Measurements from ENCODE around the gene CLEC4M.
"Not testable (repeated sequence)": the region's sequence is repeated elsewhere in the genome, so short reads cannot be mapped to it uniquely, and the experiment has no call there.

Gene CLEC4M

DNA sequence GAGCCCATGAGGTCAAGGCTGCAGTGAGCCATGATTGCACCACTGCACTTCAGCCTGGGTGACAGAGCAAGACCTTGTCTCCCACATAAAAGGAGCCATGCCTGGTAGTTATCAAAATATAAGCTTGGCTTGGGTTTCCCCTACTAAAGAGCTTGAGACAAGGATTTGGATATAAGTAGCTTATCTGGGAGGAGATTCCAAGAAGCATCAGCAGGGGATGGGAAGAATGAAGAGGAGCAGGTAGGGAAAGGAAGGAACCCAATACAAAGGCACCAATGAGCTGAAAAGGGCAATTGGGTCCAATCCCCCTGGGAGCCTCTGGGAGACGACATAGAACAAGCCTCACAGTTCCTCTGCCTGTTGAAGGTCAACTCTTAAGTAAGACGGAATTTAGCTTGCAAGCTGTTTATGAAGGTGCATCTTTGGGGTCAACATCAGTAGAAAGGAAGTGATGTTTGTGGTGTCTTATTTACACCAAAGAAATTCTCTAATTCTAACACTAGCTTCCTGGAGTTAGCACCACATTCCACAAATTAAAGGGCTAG, 23.8 kb upstream of the CLEC4M start:
- no peak overlapping the region for H3K27ac ChIP-seq (ENCODE audit: insufficient read depth, low read depth, low read length, poor library complexity, severe bottlenecking)
- no peaks in the 10 kb centered on the region for H3K4me1 ChIP-seq (ENCODE audit: control insufficient read depth, insufficient read depth, low read length)
- 68 to 69% methylated on average over 2 of the region's 2 CpGs for WGBS, 2 experiments
- H3K27me3 ChIP-seq (ENCODE audit: control insufficient read depth, insufficient read depth, low read length, poor library complexity, severe bottlenecking), result peaks cover 30% of the 10 kb centered on the region
- no peaks in the 10 kb centered on the region for H3K9me3 ChIP-seq (ENCODE audit: control insufficient read depth, low read length)
- no peak overlapping the region for H3K4me3 ChIP-seq (ENCODE audit: insufficient read depth, low read depth, low read length)
- no peaks in the 10 kb centered on the region for H3K36me3 ChIP-seq (ENCODE audit: control insufficient read depth, insufficient read depth, low read length)

DNA sequence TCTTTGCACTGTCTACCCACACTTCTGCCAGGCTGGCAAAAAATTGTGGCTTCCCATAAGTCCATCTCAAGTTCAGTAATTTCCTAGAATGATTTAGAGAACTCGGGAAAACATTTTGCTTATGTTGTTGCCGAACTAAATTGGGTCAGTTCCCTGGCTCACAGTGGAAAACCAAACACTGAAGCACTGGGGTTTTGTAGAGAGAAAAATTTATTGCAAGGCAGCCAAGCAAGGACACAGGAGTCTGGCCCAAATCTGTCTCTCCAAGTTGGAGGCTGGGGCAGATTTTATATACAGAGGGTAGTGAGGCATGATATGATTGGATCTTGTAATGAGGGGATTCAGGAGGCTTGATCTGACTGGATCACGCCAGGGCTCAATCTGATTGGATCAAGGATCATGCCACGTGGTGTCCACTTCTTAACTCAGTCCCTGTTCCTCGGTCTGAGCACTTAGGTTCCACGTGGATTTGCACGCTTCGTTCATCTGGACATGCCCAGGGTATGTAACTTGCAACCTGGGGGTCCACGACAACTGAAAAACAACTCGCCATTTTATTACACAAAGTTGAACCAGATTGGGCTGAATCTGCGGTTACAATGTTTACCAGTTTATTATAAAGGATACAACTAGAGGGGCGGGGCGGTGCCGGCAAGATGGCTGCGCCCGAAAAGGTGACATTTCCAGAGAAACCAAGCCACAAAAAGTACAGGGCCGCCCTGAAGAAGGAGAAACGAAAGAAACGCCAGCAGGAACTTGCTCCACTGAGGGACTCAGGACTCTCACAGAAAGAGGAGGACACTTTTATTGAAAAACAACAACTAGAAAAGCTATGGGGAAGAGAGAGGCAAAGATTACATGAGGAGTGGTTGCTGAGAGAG, 23.0 kb upstream of the CLEC4M start:
- no peak overlapping the region for H3K4me3 ChIP-seq (ENCODE audit: insufficient read depth, low read depth, low read length)
- H3K4me1 ChIP-seq (ENCODE audit: control insufficient read depth, insufficient read depth, low read length), result no peaks in the 10 kb centered on the region
- no peaks in the 10 kb centered on the region for H3K36me3 ChIP-seq (ENCODE audit: control insufficient read depth, insufficient read depth, low read length)
- no peaks in the 10 kb centered on the region for H3K9me3 ChIP-seq (ENCODE audit: control insufficient read depth, low read length)
- H3K27ac ChIP-seq (ENCODE audit: insufficient read depth, low read depth, low read length, poor library complexity, severe bottlenecking), result no peak overlapping the region
- peaks cover 22% of the 10 kb centered on the region for H3K27me3 ChIP-seq (ENCODE audit: control insufficient read depth, insufficient read depth, low read length, poor library complexity, severe bottlenecking)
- WGBS, 2 experiments, result 85 to 87% methylated on average over 19 of the region's 19 CpGs

DNA sequence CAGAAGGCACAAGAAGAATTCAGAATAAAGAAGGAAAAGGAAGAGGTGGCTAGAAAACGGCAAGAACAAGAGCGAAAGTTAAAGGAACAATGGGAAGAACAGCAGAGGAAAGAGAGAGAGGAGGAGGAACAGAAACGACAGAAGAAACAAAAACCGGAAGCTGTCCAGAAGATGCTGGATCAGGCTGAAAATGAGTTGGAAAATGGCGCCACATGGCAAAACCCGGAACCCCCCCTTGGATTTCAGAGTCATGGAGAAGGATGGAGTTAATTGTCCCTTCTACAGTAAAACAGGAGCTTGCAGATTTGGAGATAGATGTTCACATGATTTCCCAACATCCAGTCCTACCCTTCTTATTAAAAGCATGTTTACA, 22.4 kb upstream of the CLEC4M start:
- H3K9me3 ChIP-seq (ENCODE audit: control insufficient read depth, low read length), result no peaks in the 10 kb centered on the region
- no peak overlapping the region for H3K4me3 ChIP-seq (ENCODE audit: insufficient read depth, low read depth, low read length)
- no peak overlapping the region for H3K27ac ChIP-seq (ENCODE audit: insufficient read depth, low read depth, low read length, poor library complexity, severe bottlenecking)
- H3K27me3 ChIP-seq (ENCODE audit: control insufficient read depth, insufficient read depth, low read length, poor library complexity, severe bottlenecking), result peaks cover 16% of the 10 kb centered on the region
- WGBS, 2 experiments, result 90% methylated on average over 6 of the region's 6 CpGs
- H3K36me3 ChIP-seq (ENCODE audit: control insufficient read depth, insufficient read depth, low read length), result no peaks in the 10 kb centered on the region
- H3K4me1 ChIP-seq (ENCODE audit: control insufficient read depth, insufficient read depth, low read length), result no peaks in the 10 kb centered on the region

- H3K4me3 ChIP-seq (ENCODE audit: insufficient read depth, low read depth, low read length), result no peak overlapping the region
- 76 to 83% methylated on average over 2 of the region's 2 CpGs for WGBS, 2 experiments
- H3K36me3 ChIP-seq (ENCODE audit: control insufficient read depth, insufficient read depth, low read length), result no peaks in the 10 kb centered on the region
- H3K27ac ChIP-seq (ENCODE audit: insufficient read depth, low read depth, low read length, poor library complexity, severe bottlenecking), result no peak overlapping the region
- H3K27me3 ChIP-seq (ENCODE audit: control insufficient read depth, insufficient read depth, low read length, poor library complexity, severe bottlenecking), result peaks cover 12% of the 10 kb centered on the region
- H3K4me1 ChIP-seq (ENCODE audit: control insufficient read depth, insufficient read depth, low read length), result no peaks in the 10 kb centered on the region
- H3K9me3 ChIP-seq (ENCODE audit: control insufficient read depth, low read length), result no peaks in the 10 kb centered on the region
Observed at GRCh38 chr19:7742575-7742974, 20.5 kb upstream of the CLEC4M start.

GRCh38 chr19:7742991-7743390, 20.1 kb upstream of the CLEC4M start:
- H3K27me3 ChIP-seq (ENCODE audit: control insufficient read depth, insufficient read depth, low read length, poor library complexity, severe bottlenecking), result peaks cover 12% of the 10 kb centered on the region
- H3K4me1 ChIP-seq (ENCODE audit: control insufficient read depth, insufficient read depth, low read length), result no peaks in the 10 kb centered on the region
- H3K27ac ChIP-seq (ENCODE audit: insufficient read depth, low read depth, low read length, poor library complexity, severe bottlenecking), result no peak overlapping the region
- 85% methylated on average over 11 of the region's 11 CpGs for WGBS, 2 experiments
- no peaks in the 10 kb centered on the region for H3K36me3 ChIP-seq (ENCODE audit: control insufficient read depth, insufficient read depth, low read length)
- H3K4me3 ChIP-seq (ENCODE audit: insufficient read depth, low read depth, low read length), result no peak overlapping the region
- no peaks in the 10 kb centered on the region for H3K9me3 ChIP-seq (ENCODE audit: control insufficient read depth, low read length)

- no peak overlapping the region for H3K4me3 ChIP-seq (ENCODE audit: insufficient read depth, low read depth, low read length)
- H3K9me3 ChIP-seq (ENCODE audit: control insufficient read depth, low read length), result no peaks in the 10 kb centered on the region
- no peaks in the 10 kb centered on the region for H3K4me1 ChIP-seq (ENCODE audit: control insufficient read depth, insufficient read depth, low read length)
- H3K27ac ChIP-seq (ENCODE audit: insufficient read depth, low read depth, low read length, poor library complexity, severe bottlenecking), result no peak overlapping the region
- H3K36me3 ChIP-seq (ENCODE audit: control insufficient read depth, insufficient read depth, low read length), result no peaks in the 10 kb centered on the region
- peaks cover 12% of the 10 kb centered on the region for H3K27me3 ChIP-seq (ENCODE audit: control insufficient read depth, insufficient read depth, low read length, poor library complexity, severe bottlenecking)
- 62 to 66% methylated on average over 2 of the region's 2 CpGs for WGBS, 2 experiments
Observed at GRCh38 chr19:7743425-7743841, 19.6 kb upstream of the CLEC4M start.

DNA sequence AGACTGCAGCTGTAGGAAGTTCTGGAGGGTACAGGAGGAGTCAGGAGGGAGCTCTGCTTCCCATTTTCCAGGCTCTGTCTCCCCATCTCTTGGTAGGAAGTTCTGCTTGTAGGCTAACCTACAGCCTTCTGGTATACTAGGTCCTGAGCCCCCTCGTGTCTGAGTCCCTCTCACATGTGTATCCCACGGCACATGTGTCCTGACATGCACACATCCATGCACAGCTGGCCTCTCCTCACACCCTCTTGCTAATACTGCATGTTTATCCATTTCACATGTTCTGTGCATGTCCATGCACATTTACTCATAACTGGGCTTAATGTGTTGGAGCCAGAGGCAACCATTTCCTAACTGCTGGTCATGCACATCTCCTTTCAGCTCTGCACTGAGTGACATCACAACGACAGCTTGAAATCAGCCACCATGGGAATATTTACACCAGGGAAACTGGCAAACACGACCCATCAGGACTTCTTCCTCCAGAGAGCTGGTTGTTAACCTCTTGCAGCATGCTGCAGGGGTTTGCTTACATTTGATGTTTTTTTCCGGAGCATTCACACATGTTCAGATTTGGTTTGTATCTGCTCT, 18.8 kb upstream of the CLEC4M start:
- no peaks in the 10 kb centered on the region for H3K4me1 ChIP-seq (ENCODE audit: control insufficient read depth, insufficient read depth, low read length)
- H3K36me3 ChIP-seq (ENCODE audit: control insufficient read depth, insufficient read depth, low read length), result no peaks in the 10 kb centered on the region
- H3K27ac ChIP-seq (ENCODE audit: insufficient read depth, low read depth, low read length, poor library complexity, severe bottlenecking), result no peak overlapping the region
- H3K27me3 ChIP-seq (ENCODE audit: control insufficient read depth, insufficient read depth, low read length, poor library complexity, severe bottlenecking), result peaks cover 12% of the 10 kb centered on the region
- no peaks in the 10 kb centered on the region for H3K9me3 ChIP-seq (ENCODE audit: control insufficient read depth, low read length)
- H3K4me3 ChIP-seq (ENCODE audit: insufficient read depth, low read depth, low read length), result no peak overlapping the region
- WGBS, 2 experiments, result 76 to 77% methylated on average over 5 of the region's 5 CpGs

GRCh38 chr19:7744871-7745650, 18.0 kb upstream of the CLEC4M start:
- Histone ChIP-seq H3K4me3 (ENCODE audit: insufficient read depth, low read depth, low read length) (no peak overlapping the region), H3K27ac (ENCODE audit: insufficient read depth, low read depth, low read length, poor library complexity, severe bottlenecking) (no peak overlapping the region), H3K9me3 (ENCODE audit: control insufficient read depth, low read length) (no peaks in the 10 kb centered on the region), H3K36me3 (ENCODE audit: control insufficient read depth, insufficient read depth, low read length) (no peaks in the 10 kb centered on the region), H3K4me1 (ENCODE audit: control insufficient read depth, insufficient read depth, low read length) (no peaks in the 10 kb centered on the region), H3K27me3 (ENCODE audit: control insufficient read depth, insufficient read depth, low read length, poor library complexity, severe bottlenecking) (peaks cover 12% of the 10 kb centered on the region)
- WGBS, 2 experiments, result 81 to 85% methylated on average over 11 of the region's 12 CpGs

DNA sequence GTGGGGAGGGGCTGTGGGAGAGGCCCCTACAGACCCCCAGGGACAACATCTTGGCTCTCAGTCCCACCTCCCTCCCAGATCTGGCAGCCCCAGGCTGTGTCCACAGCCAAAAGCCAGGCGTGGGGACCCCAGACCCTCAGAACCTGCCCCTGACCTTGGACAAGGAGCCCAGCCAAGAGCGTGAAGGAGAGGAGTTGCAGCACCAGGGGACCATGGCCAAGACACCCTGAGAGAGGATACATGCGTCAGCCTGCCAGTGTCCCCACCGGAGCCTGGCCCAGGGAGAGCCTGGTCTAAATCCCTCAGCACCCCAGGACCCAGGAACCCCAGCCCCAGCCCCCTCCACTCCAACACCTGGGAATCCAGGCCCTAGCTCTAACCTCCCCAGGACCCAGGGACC, 16.7 kb upstream of the CLEC4M start:
- H3K36me3 ChIP-seq (ENCODE audit: control insufficient read depth, insufficient read depth, low read length); H3K4me3 ChIP-seq (ENCODE audit: insufficient read depth, low read depth, low read length); H3K4me1 ChIP-seq (ENCODE audit: control insufficient read depth, insufficient read depth, low read length); H3K27ac ChIP-seq (ENCODE audit: insufficient read depth, low read depth, low read length, poor library complexity, severe bottlenecking); H3K9me3 ChIP-seq (ENCODE audit: control insufficient read depth, low read length); H3K27me3 ChIP-seq (ENCODE audit: control insufficient read depth, insufficient read depth, low read length, poor library complexity, severe bottlenecking): not testable (repeated sequence)
- WGBS, 2 experiments, result 84 to 85% methylated on average over 4 of the region's 4 CpGs
